ENCODE measurements around the gene DDX6. TPM values are rescaled to one million over a fixed set of nuclear protein-coding genes. Genes with fewer than 3 reads are reported as not detected.

The DDX6 gene
- total RNA-seq (2022; extraction: Qiagen RNA extraction): 19.5 to 29.5 TPM (median 23.9 TPM) in 5 replicates

GRCh38 chr11:118791111-118791960 lies at the start of gene DDX6:
Gene DDX6, minus strand, starts transcription at chr11:118791164. Its CDS starts 4,913 bp downstream, at chr11:118786251.

Other genes with a start within 250 kb of the DDX6 start
- gene IFT46, start 225.2 kb downstream of the DDX6 start, total RNA-seq (2022; extraction: Qiagen RNA extraction): 15.5 to 17.5 TPM (median 16.2 TPM) in 5 replicates
- gene ARCN1, start 218.8 kb downstream of the DDX6 start, total RNA-seq (2022; extraction: Qiagen RNA extraction): 85.2 to 94.4 TPM (median 89.4 TPM) in 5 replicates
- gene PHLDB1, start 183.5 kb downstream of the DDX6 start, total RNA-seq (2022; extraction: Qiagen RNA extraction): 8.0 to 8.8 TPM (median 8.5 TPM) in 5 replicates
- not detected in 5 replicates for gene TREH, start 111.5 kb downstream of the DDX6 start, total RNA-seq (2022; extraction: Qiagen RNA extraction)
- 0.07 to 0.16 TPM (median 0.10 TPM) in 5 replicates for gene CXCR5, start 92.7 kb upstream of the DDX6 start, total RNA-seq (2022; extraction: Qiagen RNA extraction)
- 99.5 to 240 TPM (median 201 TPM) in 5 replicates for gene BCL9L, start 134.8 kb upstream of the DDX6 start, total RNA-seq (2022; extraction: Qiagen RNA extraction)
- 0.39 to 1.2 TPM (median 0.98 TPM) in 5 replicates for gene UPK2, start 165.1 kb upstream of the DDX6 start, total RNA-seq (2022; extraction: Qiagen RNA extraction)
- not detected in 5 replicates for gene FOXR1, start 180.6 kb upstream of the DDX6 start, total RNA-seq (2022; extraction: Qiagen RNA extraction)
- 9.4 to 17.1 TPM (median 14.2 TPM) in 5 replicates for gene CENATAC, start 207.0 kb upstream of the DDX6 start, total RNA-seq (2022; extraction: Qiagen RNA extraction)
- gene RPS25, start 227.2 kb upstream of the DDX6 start, total RNA-seq (2022; extraction: Qiagen RNA extraction): 785 to 1,034 TPM (median 805 TPM) in 5 replicates
- 56.5 to 66.9 TPM (median 60.0 TPM) in 5 replicates for gene TRAPPC4, start 227.6 kb upstream of the DDX6 start, total RNA-seq (2022; extraction: Qiagen RNA extraction)
- gene SLC37A4, start 239.7 kb upstream of the DDX6 start, total RNA-seq (2022; extraction: Qiagen RNA extraction): 10.1 to 12.2 TPM (median 11.8 TPM) in 5 replicates

Measured in A549 treated with Mapracorat at 1 μM for 4 hours (cell line).